Panc1 (cell line): ENCODE measurements around the gene SLC35G2.

Source experiments
- CTCF ChIP-seq: fragments of 450-650 bp; IDR thresholded peaks from 2 replicates; pipeline ENCODE4 v1.5.1; 2017; ENCODE audit warnings: mild to moderate bottlenecking
- POLR2AphosphoS5 ChIP-seq: IDR thresholded peaks from 2 replicates; pipeline ENCODE4 v1.6.1; 2012; ENCODE audit warnings: mild to moderate bottlenecking, low read depth, low read length, moderate library complexity
- REST ChIP-seq, 2 experiments: IDR thresholded peaks; 2 replicates each; pipeline ENCODE4 v1.6.1; 2011 to 2012; ENCODE audit warnings: low read depth in 2 of 2, control low read depth in 1 of 2, low read length in 1 of 2, mild to moderate bottlenecking in 1 of 2, moderate library complexity in 1 of 2; ENCODE audit not compliant: insufficient read depth in 1 of 2
- SIN3A ChIP-seq: IDR thresholded peaks from 2 replicates; pipeline ENCODE4 v1.6.1; 2012; ENCODE audit warnings: low read depth, mild to moderate bottlenecking, low read length, moderate library complexity, borderline replicate concordance; ENCODE audit not compliant: insufficient read depth

GRCh38 chr3:136889947-136890346 lies 71.0 kb downstream of the SLC35G2 start:
- TF ChIP-seq CTCF = no peak
- TF ChIP-seq POLR2AphosphoS5 = no peak
- no peak for TF ChIP-seq REST (IDR thresholded peaks at IDR 0.05; ENCODE audit: insufficient read depth in 1 of 2, low read depth in 2 of 2, low read length in 1 of 2)
- no peak for TF ChIP-seq SIN3A
